BLaER1 treated with 17β-estradiol and CSF1 and Interleukin-3, amounts not matched to agents 10 nM and 100 nM (cell line): ENCODE results near the gene THRAP3.
A peak's percentile ranks its signal among the peaks of the same experiment; 100 is the strongest.
"Not testable (repeated sequence)": the region's sequence is repeated elsewhere in the genome, so short reads cannot be mapped to it uniquely, and the experiment has no call there.

Experiments
- H3K27ac ChIP-seq, 11 experiments: shearing (Covaris generic); formaldehyde crosslinking; 2 replicates each; pipeline ENCODE4 v1.8.1; 2022
- H3K27me3 ChIP-seq, 11 experiments: shearing (Covaris generic); formaldehyde crosslinking; 2 replicates each; pipeline ENCODE4 v1.8.1; 2022
- H3K36me3 ChIP-seq, 11 experiments: shearing (Covaris generic); formaldehyde crosslinking; 2 replicates each; pipeline ENCODE4 v1.8.1; 2022
- H3K4me1 ChIP-seq, 10 experiments: shearing (Covaris generic); formaldehyde crosslinking; 2 replicates each; pipeline ENCODE4 v1.8.1; 2022
- H3K4me2 ChIP-seq, 11 experiments: shearing (Covaris generic); formaldehyde crosslinking; 2 replicates each; pipeline ENCODE4 v1.8.1; 2022
- H3K4me3 ChIP-seq, 10 experiments: shearing (Covaris generic); formaldehyde crosslinking; 2 replicates each; pipeline ENCODE4 v1.8.1; 2022
- H3K9ac ChIP-seq, 11 experiments: shearing (Covaris generic); formaldehyde crosslinking; 2 replicates each; pipeline ENCODE4 v1.8.1; 2022
- H3K9me3 ChIP-seq, 11 experiments: shearing (Covaris generic); formaldehyde crosslinking; replicated peaks in 1 of 11; 2 replicates each; pipeline ENCODE4 v1.8.1; 2022
- H4K20me1 ChIP-seq, 11 experiments: shearing (Covaris generic); formaldehyde crosslinking; 2 replicates each; pipeline ENCODE4 v1.8.1; 2022
- Cebpa-rat ChIP-seq, 11 experiments: shearing (Covaris generic); IDR thresholded peaks; 2 replicates each; pipeline ENCODE4 v1.8.1; 2022

THRAP3 gene

GRCh38 chr1:36236302-36236701 is 12.1 kb downstream of the THRAP3 start:
- H3K27ac ChIP-seq: 0 out of 22 replicates have a peak overlapping the region, but pooled peaks of 1 of the 11 experiments have one; percentile 6
- peaks cover 13 to 58% (median 35%) of the 10 kb centered on the region in 10 experiments for H3K4me1 ChIP-seq
- no peaks in the 10 kb centered on the region for H3K27me3 ChIP-seq
- no peak overlapping the region for H3K4me3 ChIP-seq
- no peak overlapping the region for H3K9ac ChIP-seq
- H3K36me3 ChIP-seq: peaks cover 63 to 100% (median 94%) of the 10 kb centered on the region in 11 experiments
- TF ChIP-seq Cebpa-rat (IDR thresholded peaks at IDR 0.05): no peak
- no peaks in the 10 kb centered on the region for H3K9me3 ChIP-seq
- H4K20me1 ChIP-seq: peaks cover 98 to 100% (median 100%) of the 10 kb centered on the region in 11 experiments
- H3K4me2 ChIP-seq: no peak overlapping the region

DNA sequence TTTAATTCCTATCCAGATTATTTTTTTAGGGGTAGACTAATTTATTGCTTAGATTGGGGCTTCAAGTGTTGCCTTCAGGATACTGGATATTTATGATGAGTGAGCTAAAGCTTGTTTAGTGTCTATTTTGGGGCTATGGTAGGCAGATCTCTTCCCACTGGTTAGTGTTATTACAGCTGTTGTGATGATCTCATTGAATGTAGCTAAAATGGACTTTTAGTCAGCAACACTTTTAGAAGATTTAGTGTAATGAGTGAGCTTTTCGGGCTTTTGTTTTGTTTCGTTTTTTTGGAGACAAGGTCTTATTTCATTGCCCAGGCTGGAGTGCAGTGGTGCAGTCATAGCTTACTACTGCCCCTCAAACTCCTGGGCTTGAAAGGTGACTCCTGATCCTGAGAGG is 14.2 kb downstream of the THRAP3 start:
- Histone ChIP-seq H3K4me3 (no peak overlapping the region), H3K36me3 (peaks cover 57 to 97% (median 93%) of the 10 kb centered on the region in 11 experiments), H3K27me3 (no peaks in the 10 kb centered on the region), H3K27ac (no peak overlapping the region), H3K9ac (no peak overlapping the region), H3K9me3 (0 out of 22 replicates have a peak, but pooled peaks cover 0 to 7% (median 0%) of the 10 kb centered on the region in 11 experiments), H3K4me2 (no peak overlapping the region), H4K20me1 (peaks cover 92 to 100% (median 98%) of the 10 kb centered on the region in 11 experiments), H3K4me1 (peaks cover 0 to 42% (median 16%) of the 10 kb centered on the region in 10 experiments; a peak in 18 of 20 replicates)
- TF ChIP-seq Cebpa-rat (IDR thresholded peaks at IDR 0.05): no peak

DNA sequence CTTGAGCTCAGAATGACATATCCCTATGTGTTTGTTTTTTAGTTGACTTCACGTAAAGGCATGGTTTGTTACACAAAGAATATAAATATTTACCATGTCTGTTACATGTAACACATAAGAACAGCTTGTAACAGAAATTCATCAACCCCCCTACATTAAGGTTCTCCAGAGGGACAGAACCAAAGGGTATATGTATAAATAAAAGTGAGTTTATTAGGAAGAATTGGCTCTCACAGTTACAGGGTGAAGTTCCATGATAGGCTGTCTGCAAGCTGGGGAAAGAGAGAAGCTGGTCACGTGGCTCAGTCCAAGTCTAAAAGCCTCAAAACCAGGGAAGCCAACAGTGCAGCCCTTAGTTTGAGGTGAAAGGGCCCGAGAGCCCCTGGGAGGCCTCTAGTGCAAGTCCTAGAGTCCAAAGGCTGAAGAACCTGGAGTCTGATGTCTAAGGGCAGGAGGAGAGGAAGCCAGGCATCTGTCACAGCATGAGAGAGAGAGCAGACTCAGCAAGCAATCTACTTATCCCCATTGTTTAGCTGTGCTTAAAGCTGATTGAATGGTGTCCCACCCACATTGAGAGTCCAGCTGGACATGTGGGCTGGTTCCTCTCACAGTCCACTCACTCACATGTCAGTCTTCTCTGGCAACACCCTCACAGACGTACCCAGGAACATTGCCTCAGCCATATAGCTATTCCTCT is 15.8 kb downstream of the THRAP3 start:
- peaks cover 0 to 7% (median 0%) of the 10 kb centered on the region in 11 experiments; a peak in 3 of 22 replicates for H3K9me3 ChIP-seq
- 0 out of 22 replicates have a peak overlapping the region, but pooled peaks of 1 of the 11 experiments have one; percentile 19 for H3K4me2 ChIP-seq
- H3K36me3 ChIP-seq: peaks cover 48 to 93% (median 88%) of the 10 kb centered on the region in 11 experiments
- H3K4me3 ChIP-seq: no peak overlapping the region
- H3K27me3 ChIP-seq: no peaks in the 10 kb centered on the region
- H4K20me1 ChIP-seq: peaks cover 88 to 100% (median 97%) of the 10 kb centered on the region in 11 experiments
- H3K4me1 ChIP-seq: peaks cover 0 to 28% (median 4%) of the 10 kb centered on the region in 10 experiments; a peak in 6 of 20 replicates
- peak overlapping the region in 1 of 11 experiments; percentile 49; a peak in 1 of 22 replicates for H3K9ac ChIP-seq
- H3K27ac ChIP-seq: no peak overlapping the region
- no peak for TF ChIP-seq Cebpa-rat (IDR thresholded peaks at IDR 0.05)

- no peak overlapping the region for H3K4me3 ChIP-seq
- H3K36me3 ChIP-seq: peaks cover 18 to 83% (median 71%) of the 10 kb centered on the region in 11 experiments
- H3K9me3 ChIP-seq: peaks cover 0 to 33% (median 12%) of the 10 kb centered on the region in 11 experiments; a peak in 12 of 22 replicates
- no peak for TF ChIP-seq Cebpa-rat (IDR thresholded peaks at IDR 0.05)
- peak overlapping the region in 1 of 11 experiments; percentile 46; a peak in 1 of 22 replicates for H3K9ac ChIP-seq
- peak overlapping the region in 6 of 11 experiments; percentile 19 to 64 (median 58); a peak in 10 of 22 replicates for H3K4me2 ChIP-seq
- H3K27ac ChIP-seq: peak overlapping the region in 4 of 11 experiments; percentile 42 to 71 (median 58); a peak in 7 of 22 replicates
- H3K27me3 ChIP-seq: no peaks in the 10 kb centered on the region
- peaks cover 25 to 55% (median 37%) of the 10 kb centered on the region in 10 experiments for H3K4me1 ChIP-seq
- H4K20me1 ChIP-seq: peaks cover 87 to 100% (median 97%) of the 10 kb centered on the region in 11 experiments
Observed at GRCh38 chr1:36247538-36247937, 23.3 kb downstream of the THRAP3 start.

GRCh38 chr1:36248250-36248894 is 24.1 kb downstream of the THRAP3 start:
- Histone ChIP-seq H3K4me2 (peak overlapping the region in 9 of 11 experiments; percentile 2 to 64 (median 38); a peak in 14 of 22 replicates), H3K36me3 (peaks cover 17 to 79% (median 67%) of the 10 kb centered on the region in 11 experiments), H3K4me3 (no peak overlapping the region), H4K20me1 (peaks cover 89 to 100% (median 99%) of the 10 kb centered on the region in 11 experiments), H3K27ac (peak overlapping the region in 8 of 11 experiments; percentile 4 to 71 (median 30); a peak in 12 of 22 replicates), H3K9ac (peak overlapping the region in 3 of 11 experiments; percentile 12 to 46 (median 29); a peak in 2 of 22 replicates), H3K27me3 (no peaks in the 10 kb centered on the region), H3K9me3 (peaks cover 0 to 33% (median 12%) of the 10 kb centered on the region in 11 experiments; a peak in 12 of 22 replicates), H3K4me1 (peaks cover 31 to 62% (median 44%) of the 10 kb centered on the region in 10 experiments)
- TF ChIP-seq Cebpa-rat (IDR thresholded peaks at IDR 0.05): peak in 1 of 11 experiments; percentile 67; a peak in 4 of 22 replicates

GRCh38 chr1:36251794-36252481 is 27.7 kb downstream of the THRAP3 start:
- Histone ChIP-seq H3K27ac (0 out of 22 replicates have a peak overlapping the region, but pooled peaks of 1 of the 11 experiments have one; percentile 10), H4K20me1 (peaks cover 97 to 100% (median 100%) of the 10 kb centered on the region in 11 experiments), H3K9me3 (peaks cover 0 to 18% (median 0%) of the 10 kb centered on the region in 11 experiments; a peak in 4 of 22 replicates)

DNA sequence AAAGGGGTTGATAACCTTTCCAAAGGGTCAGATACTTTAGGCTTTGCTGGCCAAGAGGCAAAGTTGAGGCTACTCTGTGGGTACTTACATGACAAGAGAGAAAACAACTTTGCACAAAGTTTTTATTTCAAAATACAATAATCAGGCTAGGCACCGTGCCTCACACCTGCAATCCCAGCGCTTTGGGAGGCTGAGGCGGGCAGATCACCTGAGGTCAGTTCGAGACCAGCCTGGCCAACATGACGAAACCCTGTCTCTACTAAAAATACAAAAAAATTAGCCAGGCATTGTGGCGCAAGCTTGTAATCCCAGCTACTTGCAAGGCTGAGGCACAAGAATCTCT is 28.2 kb downstream of the THRAP3 start:
- H3K36me3 ChIP-seq: peaks cover 1 to 62% (median 49%) of the 10 kb centered on the region in 11 experiments
- peak overlapping the region; percentile 25 to 50 (median 33); a peak in 19 of 22 replicates for H3K4me2 ChIP-seq
- H3K4me1 ChIP-seq: peaks cover 72 to 96% (median 83%) of the 10 kb centered on the region in 10 experiments
- not testable (repeated sequence) for H3K27me3 ChIP-seq, H3K4me3 ChIP-seq
- 0 out of 22 replicates have a peak overlapping the region, but pooled peaks of 1 of the 11 experiments have one; percentile 10 for H3K27ac ChIP-seq
- H3K9ac ChIP-seq: peak overlapping the region in 1 of 11 experiments; percentile 42; a peak in 1 of 22 replicates
- peaks cover 0 to 18% (median 0%) of the 10 kb centered on the region in 11 experiments; a peak in 3 of 22 replicates for H3K9me3 ChIP-seq
- peaks cover 97 to 100% (median 100%) of the 10 kb centered on the region in 11 experiments for H4K20me1 ChIP-seq

More at GRCh38 chr1:36251794-36252481, 27.7 kb downstream of the THRAP3 start:
- H3K27me3 ChIP-seq: no peaks in the 10 kb centered on the region
- H3K4me1 ChIP-seq: peaks cover 67 to 96% (median 79%) of the 10 kb centered on the region in 10 experiments
- no peak overlapping the region for H3K4me3 ChIP-seq
- H3K9ac ChIP-seq: peak overlapping the region in 1 of 11 experiments; percentile 42; a peak in 1 of 22 replicates
- no peak for TF ChIP-seq Cebpa-rat (IDR thresholded peaks at IDR 0.05)
- H3K4me2 ChIP-seq: peak overlapping the region; percentile 25 to 50 (median 33); a peak in 20 of 22 replicates
- H3K36me3 ChIP-seq: peaks cover 0 to 66% (median 54%) of the 10 kb centered on the region in 11 experiments
